ENCODE measurements around the gene PHF14. TPM values are rescaled to one million over a fixed set of nuclear protein-coding genes. Genes with fewer than 3 reads are reported as not detected.

Gene PHF14
- total RNA-seq, 1 experiment from 2014 or later, result 50.8 TPM

DNA sequence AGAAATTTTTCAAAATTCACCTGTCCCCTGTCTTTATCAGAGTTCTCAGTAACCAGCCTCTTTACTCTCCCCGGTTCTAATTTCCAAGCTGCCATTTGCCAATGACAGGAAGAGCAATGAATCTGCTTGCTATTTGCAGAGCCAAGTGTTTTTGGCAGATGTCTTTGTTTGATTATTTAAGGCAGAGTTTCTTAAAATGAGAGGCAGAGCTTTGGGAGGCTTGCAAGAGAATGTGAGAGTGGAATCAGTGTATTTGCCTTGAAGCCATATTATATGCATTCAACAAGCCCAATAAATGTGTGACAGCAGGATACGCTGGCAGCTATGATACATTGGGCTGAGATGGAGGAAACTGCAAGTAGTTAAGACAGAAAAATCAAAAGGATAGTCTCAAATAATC lies 196.5 kb downstream of the PHF14 start:
- Histone ChIP-seq H3K9ac (ENCODE audit: extremely low read depth, insufficient read length, low read length) (no peak overlapping the region), H2BK5ac (ENCODE audit: insufficient read length, low read length) (no peak overlapping the region), H3K56ac (ENCODE audit: insufficient read length, low read depth, low read length) (no peak overlapping the region), H3K4me2 (ENCODE audit: insufficient read depth, insufficient read length, low read length) (no peak overlapping the region), H2AFZ (ENCODE audit: low read length) (no peak overlapping the region), H3K27ac (ENCODE audit: insufficient read length, low read depth, low read length) (no peak overlapping the region), H2BK12ac (ENCODE audit: insufficient read length, low read depth, low read length) (no peak overlapping the region), H3K4me1 (ENCODE audit: insufficient read depth, low read length) (no peaks in the 10 kb centered on the region), H3K79me2 (ENCODE audit: insufficient read depth, low read length) (no peaks in the 10 kb centered on the region), H2BK15ac (ENCODE audit: low read depth, low read length) (no peak overlapping the region), H3K23ac (ENCODE audit: insufficient read length, low read depth, low read length) (no peak overlapping the region), H4K5ac (ENCODE audit: insufficient read length, low read depth, low read length) (no peak overlapping the region), H3K14ac (ENCODE audit: insufficient read depth, low read length) (no peak overlapping the region), H4K8ac (replicated peaks; ENCODE audit: insufficient read length, low read depth, low read length) (no peak overlapping the region), H3K9me3 (ENCODE audit: control insufficient read depth, low read depth, low read length) (no peaks in the 10 kb centered on the region), H2BK20ac (ENCODE audit: low read depth, low read length, poor library complexity, severe bottlenecking) (no peak overlapping the region), H3K79me1 (ENCODE audit: insufficient read depth, low read depth, low read length, poor library complexity, severe bottlenecking) (no peaks in the 10 kb centered on the region), H4K20me1 (ENCODE audit: control insufficient read depth, insufficient read depth, insufficient read length) (no peaks in the 10 kb centered on the region), H3T11ph (ENCODE audit: low read length) (no peak overlapping the region), H4K91ac (ENCODE audit: insufficient read length, low read depth, low read length) (no peak overlapping the region), H3K18ac (ENCODE audit: insufficient read length, low read depth, low read length) (no peak overlapping the region), H2AK5ac (ENCODE audit: insufficient read length, low read length) (no peak overlapping the region), H3K4ac (ENCODE audit: low read depth, low read length) (no peak overlapping the region), H2BK120ac (ENCODE audit: low read depth, low read length, poor library complexity, severe bottlenecking) (no peak overlapping the region), H3K23me2 (ENCODE audit: insufficient read length, low read depth, low read length, poor library complexity, severe bottlenecking) (no peaks in the 10 kb centered on the region), H3K27me3 (ENCODE audit: insufficient read depth, low read length) (no peaks in the 10 kb centered on the region; the same call in 1 of the 2 replicates)
- Mint-ChIP-seq H3K27ac (no peak overlapping the region), H3K27me3 (ENCODE audit: low read depth) (no peaks in the 10 kb centered on the region), H3K4me3 (no peak overlapping the region), H3K9me3 (no peaks in the 10 kb centered on the region), H3K4me1 (no peaks in the 10 kb centered on the region), H3K36me3 (ENCODE audit: insufficient read depth in 1 of 3, low read depth in 3 of 3) (no peaks in the 10 kb centered on the region)
- TF ChIP-seq, protein P1, sequence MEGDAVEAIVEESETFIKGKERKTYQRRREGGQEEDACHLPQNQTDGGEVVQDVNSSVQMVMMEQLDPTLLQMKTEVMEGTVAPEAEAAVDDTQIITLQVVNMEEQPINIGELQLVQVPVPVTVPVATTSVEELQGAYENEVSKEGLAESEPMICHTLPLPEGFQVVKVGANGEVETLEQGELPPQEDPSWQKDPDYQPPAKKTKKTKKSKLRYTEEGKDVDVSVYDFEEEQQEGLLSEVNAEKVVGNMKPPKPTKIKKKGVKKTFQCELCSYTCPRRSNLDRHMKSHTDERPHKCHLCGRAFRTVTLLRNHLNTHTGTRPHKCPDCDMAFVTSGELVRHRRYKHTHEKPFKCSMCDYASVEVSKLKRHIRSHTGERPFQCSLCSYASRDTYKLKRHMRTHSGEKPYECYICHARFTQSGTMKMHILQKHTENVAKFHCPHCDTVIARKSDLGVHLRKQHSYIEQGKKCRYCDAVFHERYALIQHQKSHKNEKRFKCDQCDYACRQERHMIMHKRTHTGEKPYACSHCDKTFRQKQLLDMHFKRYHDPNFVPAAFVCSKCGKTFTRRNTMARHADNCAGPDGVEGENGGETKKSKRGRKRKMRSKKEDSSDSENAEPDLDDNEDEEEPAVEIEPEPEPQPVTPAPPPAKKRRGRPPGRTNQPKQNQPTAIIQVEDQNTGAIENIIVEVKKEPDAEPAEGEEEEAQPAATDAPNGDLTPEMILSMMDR (conservative IDR thresholded peaks at IDR 0.05), result no peak
- no CpG with 5 or more reads among the region's 2 CpGs for WGBS (ENCODE audit: extremely low coverage, insufficient read length, low lambda C conversion rate)
- no peak for DNase-seq

All from H9 (cell line).